NCI-H82 treated with DMSO at 0.1 percent for 48 hours (cell line): Measurements from ENCODE around the gene NEK1.
"Not testable (repeated sequence)": the region's sequence is repeated elsewhere in the genome, so short reads cannot be mapped to it uniquely, and the experiment has no call there.

Experiments used
- DNase-seq: peaks from one replicate; lab custom pipeline; 2025; ENCODE audit not compliant: unreplicated experiment; lab: John Stamatoyannopoulos, UW

Gene NEK1

GRCh38 chr4:169603312-169603711 is 9.1 kb downstream of the NEK1 start:
- no peak for DNase-seq

- DNase-seq = no peak
These were observed 11.2 kb downstream of the NEK1 start for GRCh38 chr4:169601016-169601771.

GRCh38 chr4:169594560-169595195 is 17.7 kb downstream of the NEK1 start:
- no peak for DNase-seq

GRCh38 chr4:169593050-169593560 is 19.3 kb downstream of the NEK1 start:
- DNase-seq = no peak

GRCh38 chr4:169583563-169583962 is 28.8 kb downstream of the NEK1 start:
- DNase-seq = no peak

GRCh38 chr4:169582706-169583105 is 29.7 kb downstream of the NEK1 start:
- DNase-seq = no peak

- no peak for DNase-seq
These were observed 30.2 kb downstream of the NEK1 start for GRCh38 chr4:169582203-169582602.

- no peak for DNase-seq
These were observed 38.5 kb downstream of the NEK1 start for GRCh38 chr4:169573889-169574288.

- no peak for DNase-seq
These were observed 40.9 kb downstream of the NEK1 start for GRCh38 chr4:169571435-169571834.

GRCh38 chr4:169571012-169571411 is 41.4 kb downstream of the NEK1 start:
- DNase-seq = not testable (repeated sequence)

- DNase-seq = not testable (repeated sequence)
These were observed 42.1 kb downstream of the NEK1 start for GRCh38 chr4:169570266-169570665.

GRCh38 chr4:169569188-169569587 is 43.2 kb downstream of the NEK1 start:
- DNase-seq = not testable (repeated sequence)

- no peak for DNase-seq
These were observed 44.5 kb downstream of the NEK1 start for GRCh38 chr4:169567916-169568315.

- peak; percentile 26 for DNase-seq
These were observed 46.2 kb downstream of the NEK1 start for GRCh38 chr4:169566021-169566818.

GRCh38 chr4:169565606-169566005 is 46.8 kb downstream of the NEK1 start:
- no peak for DNase-seq

- DNase-seq = no peak
These were observed 55.2 kb downstream of the NEK1 start for GRCh38 chr4:169557061-169557636.

- not testable (repeated sequence) for DNase-seq
These were observed 65.8 kb downstream of the NEK1 start for GRCh38 chr4:169546548-169546947.

GRCh38 chr4:169540774-169541173 is 71.6 kb downstream of the NEK1 start:
- no peak for DNase-seq

GRCh38 chr4:169530048-169530447 is 82.3 kb downstream of the NEK1 start:
- no peak for DNase-seq

GRCh38 chr4:169523796-169524195 is 88.6 kb downstream of the NEK1 start:
- DNase-seq = no peak

- DNase-seq = no peak
These were observed 101.8 kb downstream of the NEK1 start for GRCh38 chr4:169510617-169511016.
